HG03457 (cell line): ENCODE results near the gene BHMT2.

Experiments used
- ATAC-seq: cut with Tn5 transposase; IDR thresholded peaks from one replicate; pipeline ENCODE4 v1.9.1; 2021; ENCODE audit warnings: moderate number of reproducible peaks; ENCODE audit not compliant: unreplicated experiment

The BHMT2 gene, protein sequence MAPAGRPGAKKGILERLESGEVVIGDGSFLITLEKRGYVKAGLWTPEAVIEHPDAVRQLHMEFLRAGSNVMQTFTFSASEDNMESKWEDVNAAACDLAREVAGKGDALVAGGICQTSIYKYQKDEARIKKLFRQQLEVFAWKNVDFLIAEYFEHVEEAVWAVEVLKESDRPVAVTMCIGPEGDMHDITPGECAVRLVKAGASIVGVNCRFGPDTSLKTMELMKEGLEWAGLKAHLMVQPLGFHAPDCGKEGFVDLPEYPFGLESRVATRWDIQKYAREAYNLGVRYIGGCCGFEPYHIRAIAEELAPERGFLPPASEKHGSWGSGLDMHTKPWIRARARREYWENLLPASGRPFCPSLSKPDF

DNA sequence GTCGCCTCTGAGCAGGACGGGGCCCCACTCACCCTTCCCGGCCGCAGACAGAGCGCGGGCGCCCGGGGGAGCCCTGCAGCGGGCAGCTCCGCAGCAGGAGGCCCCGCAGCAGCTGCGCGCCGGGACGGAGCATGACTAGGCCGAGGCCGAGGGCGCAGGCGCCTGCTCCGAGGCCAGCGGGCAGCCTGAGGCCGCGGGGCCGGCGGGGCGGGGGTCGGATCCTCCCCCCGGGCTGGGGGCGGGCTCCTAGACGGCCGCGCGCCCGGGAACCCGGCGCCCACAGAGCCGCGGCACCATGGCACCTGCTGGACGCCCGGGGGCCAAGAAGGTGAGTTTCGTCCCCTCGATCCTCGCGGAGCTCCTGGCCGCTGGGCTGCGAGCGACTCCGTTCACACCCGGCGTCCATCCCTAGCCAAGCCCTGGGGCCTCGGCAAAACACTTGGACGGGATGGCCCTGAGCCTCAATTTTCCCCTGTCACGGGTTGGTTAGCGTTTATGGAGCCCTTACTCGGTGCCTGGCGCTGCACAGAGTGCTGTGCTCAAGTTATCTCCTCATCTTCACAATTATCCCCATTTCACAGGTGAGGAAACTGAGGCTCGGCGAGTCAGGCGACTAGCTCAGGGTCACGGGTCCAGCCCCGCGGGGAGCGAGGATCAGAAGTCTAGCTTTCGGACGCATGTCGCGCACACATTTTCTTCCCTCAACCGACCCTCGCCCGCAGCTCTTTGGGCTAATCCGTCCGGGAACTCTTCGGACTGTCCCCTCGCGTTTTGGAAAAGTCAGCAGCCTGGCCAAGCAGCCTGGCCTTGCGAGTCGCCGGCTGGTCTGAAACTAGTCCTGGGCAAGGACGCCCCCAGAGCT, at the start of gene BHMT2, which contains the start of gene DMGDH:
TSS of gene BHMT2 (plus strand) at position 280 of the 862 bp plus-strand sequence. CDS start at position 296, 16 bp downstream.
TSS of gene DMGDH (minus strand) at position 187 of the 862 bp plus-strand sequence. CDS start at position 133, 54 bp downstream.
- ATAC-seq = no peak

DNA sequence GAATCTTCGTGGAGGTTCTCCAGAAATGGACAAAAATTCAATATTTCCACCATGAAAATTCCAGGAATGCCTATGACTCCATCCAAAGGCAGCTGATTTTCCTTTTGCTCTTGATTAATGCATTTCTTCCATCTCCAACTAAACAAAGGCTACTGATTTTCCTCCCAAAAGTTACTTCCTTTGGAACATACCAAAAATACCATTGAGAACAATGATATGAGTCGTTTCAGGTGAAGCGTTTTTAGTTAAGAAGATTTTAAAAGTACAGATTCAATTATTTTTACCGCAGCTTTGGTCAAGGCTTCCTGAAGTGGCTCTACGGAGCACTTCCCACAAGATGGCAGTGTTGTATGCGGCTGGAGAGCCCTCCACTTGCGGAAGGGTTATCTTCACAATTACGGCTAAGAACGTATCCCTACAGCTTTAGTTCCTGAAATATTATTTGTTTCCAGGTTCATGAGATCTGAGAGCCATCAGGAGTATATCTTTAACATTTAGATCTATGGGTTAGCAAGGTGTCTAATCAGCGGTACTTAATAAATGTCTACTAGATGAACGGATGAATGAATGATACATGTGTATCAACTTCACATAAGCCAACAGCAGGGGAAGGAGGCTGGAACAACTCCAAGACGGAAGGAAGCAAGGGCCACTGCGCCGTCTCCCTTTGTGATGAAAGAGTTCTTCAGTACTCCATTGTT, 48.6 kb upstream of the BHMT2 start:
- ATAC-seq = no peak

DNA sequence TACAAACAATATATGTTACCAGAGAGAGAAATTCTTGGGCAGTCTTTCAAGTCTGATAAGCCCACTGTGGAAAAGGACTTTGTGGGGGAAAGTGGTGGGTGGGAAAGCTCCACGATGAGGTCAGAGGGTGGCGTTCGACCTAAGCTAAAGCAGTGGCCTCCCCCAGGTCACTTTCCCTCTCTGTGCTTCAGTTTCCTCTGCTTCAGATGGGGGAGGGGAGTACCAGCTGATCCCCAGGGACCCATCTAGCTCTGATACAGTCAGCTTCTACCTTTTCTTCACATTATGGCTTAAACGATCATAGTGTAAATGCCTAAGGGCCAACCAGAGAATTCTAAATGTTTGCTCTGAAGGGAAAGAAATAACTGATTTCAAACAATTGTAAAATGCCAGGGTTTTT, 47.8 kb upstream of the BHMT2 start:
- ATAC-seq = no peak

DNA sequence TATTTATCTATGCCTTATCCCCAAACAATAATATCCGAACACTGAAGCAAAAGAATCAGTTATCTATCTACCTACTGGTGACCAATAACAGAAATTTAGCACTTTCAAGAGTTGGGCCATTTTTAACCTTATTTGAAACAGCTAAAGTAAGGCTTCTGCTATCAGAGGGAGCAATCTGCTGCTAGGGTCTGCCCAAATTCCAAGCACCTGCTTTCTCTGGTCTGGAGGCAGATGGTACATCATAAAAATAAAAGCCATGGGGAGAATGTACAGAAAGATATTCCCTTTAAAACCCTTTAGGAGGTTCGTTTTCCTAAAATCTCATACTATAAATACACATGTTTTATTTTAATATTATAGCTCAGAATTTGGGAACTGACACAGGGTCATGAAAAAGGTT, 46.8 kb upstream of the BHMT2 start:
- no peak for ATAC-seq

DNA sequence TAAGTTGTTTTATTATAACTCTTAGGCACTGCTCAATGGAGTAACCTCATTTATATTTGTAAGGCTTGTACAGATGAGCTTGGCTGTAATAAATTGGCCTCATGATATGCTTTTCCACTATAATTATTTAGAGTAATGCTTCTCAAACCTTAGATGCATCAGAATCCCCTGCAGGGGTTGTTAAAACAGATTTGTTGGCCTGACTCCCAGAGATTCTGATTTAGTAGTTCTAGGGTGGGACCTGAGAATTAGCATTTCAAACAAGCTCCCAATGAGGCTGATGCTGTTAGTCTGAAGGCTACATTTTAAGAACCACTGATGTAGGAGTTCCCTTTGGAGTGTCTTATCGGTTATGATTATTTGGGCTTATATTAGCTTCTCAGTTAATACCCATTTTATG, 46.2 kb upstream of the BHMT2 start:
- no peak for ATAC-seq

DNA sequence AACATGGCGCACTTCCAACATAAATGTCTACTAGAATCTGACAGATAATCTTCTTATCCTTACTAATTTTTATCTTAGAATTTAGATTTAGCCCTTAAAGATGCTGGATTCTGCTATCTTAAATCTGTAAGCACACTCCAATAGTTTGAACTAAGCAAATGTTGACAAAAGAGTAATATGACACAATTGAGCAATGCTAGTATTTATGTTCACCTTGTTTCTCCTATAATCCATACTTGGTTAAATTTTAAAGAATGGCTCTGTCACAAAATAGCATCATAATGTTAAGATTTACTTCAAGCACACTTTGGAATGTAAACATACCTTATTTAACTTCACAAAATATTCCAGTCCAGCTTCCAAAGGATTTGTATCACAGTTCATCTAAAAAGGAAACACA, 45.6 kb upstream of the BHMT2 start:
- no peak for ATAC-seq

DNA sequence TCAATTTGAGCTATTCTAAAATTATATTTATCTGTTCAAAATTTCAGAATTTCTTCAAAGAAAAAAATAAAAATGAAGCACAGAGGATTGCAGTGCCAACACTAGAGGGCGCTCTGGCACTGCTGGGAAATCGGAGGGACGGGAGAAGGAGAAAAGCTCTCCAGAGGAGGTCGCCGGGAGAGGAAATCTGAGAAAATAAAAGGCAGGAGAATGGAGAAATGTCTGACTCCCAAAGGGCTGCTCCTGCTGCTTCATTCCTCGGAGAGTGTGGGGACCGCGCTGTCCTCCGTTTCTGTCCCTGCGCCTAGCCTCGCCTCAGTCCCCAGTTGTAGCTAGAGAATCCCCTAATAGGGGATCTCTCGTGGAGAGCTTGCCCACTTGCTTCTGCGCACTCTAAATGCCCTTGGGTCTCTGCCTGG, 44.5 kb upstream of the BHMT2 start:
- ATAC-seq = no peak

DNA sequence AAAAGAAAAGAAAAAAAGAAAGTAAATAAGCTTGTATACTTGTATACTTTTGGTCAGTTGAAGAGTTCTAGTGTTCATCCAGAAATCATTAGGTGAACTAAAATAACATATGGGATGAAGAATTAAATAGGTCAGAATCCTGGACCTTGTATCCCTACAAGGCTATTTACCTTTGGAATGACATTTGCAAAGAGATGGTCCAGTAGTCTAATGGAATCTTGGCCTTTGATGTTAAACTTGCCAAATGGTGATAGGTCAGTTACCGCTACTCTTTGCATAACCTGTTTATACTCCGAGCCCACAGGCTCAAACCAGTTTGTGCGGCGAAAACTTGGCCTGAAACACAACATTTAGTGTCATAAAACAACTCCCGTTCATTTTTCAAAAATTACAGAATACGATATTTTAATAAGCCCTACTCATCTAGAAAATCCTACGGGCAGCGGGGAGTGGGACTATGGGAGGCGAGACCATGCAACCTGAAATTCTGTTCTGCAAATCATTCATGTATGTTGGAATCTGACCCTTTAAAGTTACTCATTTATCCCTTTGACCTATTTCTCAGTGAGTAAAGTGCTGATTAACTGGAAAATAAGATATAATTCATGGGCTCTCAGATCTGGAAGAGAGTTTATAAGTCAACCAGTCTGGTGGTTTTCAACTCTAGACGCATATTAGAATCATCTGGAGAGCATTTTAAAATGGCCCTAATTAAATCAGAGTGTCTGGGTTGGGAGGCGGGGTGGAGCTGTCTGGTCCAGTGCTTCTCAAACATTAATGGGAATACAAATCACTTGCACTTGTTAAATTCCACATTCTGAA, 38.7 kb upstream of the BHMT2 start:
- ATAC-seq = no peak

DNA sequence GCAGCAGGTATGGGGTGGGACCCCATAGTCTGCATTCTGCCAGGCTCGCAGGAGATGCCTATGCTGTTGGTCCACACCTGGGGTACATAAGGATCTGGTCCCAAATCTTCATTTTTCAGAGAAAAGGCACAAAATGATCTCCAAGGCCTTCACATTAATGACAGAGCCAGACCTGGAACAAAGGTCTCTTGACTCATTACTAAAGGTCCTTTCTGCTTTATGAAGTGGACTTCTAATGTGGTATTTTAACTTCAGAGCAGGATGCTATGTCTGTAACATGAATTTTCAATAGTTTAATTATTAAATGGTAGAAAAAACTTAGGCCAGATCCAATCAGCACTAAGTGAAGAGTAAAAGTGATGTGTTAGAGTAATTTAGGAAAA, 38.1 kb upstream of the BHMT2 start:
- no peak for ATAC-seq

DNA sequence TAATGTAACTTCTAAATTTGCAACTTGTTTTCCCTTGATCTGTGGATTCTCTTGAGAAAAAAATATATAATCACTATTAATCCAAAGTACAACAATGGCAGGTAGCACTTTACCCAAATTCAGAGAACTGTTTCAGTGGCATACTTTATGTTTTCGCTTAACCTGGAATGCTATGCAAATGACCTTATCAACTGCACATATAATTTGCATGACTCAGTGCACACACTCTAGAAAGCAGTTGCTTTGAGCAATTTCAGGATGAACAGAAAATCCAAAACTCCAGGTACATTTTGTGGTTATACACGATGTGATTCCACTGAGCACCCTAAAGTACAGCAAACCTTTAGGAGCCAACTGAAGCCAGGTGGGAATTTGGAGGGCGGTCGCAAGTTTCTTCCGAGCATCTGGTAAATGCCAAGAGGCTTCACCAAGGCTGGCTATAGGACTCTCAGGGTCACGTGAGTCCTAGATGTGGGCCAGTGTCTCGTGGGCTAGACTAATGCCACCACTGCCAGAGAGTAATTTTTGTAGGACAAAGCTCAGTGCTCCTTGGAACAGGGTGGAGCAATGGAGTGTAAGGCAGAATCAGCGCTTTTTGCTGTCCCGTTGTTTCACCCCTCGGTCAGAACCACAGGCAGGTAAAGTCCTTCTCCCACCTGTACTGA, 37.4 kb upstream of the BHMT2 start:
- ATAC-seq = no peak

DNA sequence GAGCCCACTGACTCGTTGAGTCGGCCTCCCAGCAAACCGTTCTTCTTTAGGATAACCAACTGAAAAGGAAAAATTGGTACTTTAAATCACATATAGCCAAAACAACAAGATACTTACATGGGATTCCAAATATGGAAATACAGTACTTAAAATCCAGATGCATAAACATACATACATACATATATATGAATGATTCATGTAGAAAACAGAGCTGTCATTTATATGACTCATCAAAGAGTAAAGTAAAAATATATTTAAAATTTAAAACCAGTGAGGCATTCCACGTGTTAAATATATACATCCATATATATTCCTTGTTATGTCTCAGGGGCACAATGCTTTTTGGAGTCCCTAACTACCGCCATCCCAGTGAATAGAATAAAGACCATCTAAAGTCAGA, 36.8 kb upstream of the BHMT2 start:
- no peak for ATAC-seq

DNA sequence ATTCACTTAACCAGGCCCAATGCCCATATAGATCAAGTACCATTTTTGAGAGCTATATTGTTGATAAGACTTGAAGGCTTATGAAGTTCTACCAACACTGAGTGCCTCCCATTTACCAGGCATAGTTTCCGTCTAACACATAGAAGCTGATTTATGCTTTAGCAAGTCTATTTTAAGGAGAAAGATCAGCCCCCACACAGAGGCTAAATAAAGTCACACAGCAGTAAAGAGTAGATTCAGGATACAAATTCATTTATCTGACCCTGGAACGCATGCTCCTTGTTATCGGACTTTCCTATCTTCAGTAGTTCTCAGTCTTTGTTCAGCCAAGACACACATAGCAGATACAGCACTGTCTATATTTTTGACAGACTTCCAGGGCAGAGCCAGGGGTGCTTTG, 34.3 kb upstream of the BHMT2 start:
- ATAC-seq = no peak

DNA sequence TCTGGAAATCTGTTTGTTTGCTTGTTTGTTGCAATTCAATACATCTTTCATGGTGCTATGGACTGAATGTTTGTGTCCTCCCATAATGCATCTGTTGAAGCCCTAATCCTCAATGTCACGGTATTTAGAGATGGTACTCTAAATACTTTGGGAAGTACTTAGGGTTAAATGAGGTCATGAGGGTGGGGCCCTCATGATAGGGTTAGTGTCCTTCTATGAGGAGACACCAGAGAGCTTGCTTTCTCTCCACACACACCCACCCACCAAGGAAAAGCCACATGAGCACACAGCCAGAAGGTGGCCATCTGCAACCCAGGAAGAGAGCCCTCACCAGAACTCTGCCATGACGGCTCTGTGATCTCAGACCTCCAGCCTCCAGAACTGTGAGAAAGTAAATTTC, 32.8 kb upstream of the BHMT2 start:
- no peak for ATAC-seq

DNA sequence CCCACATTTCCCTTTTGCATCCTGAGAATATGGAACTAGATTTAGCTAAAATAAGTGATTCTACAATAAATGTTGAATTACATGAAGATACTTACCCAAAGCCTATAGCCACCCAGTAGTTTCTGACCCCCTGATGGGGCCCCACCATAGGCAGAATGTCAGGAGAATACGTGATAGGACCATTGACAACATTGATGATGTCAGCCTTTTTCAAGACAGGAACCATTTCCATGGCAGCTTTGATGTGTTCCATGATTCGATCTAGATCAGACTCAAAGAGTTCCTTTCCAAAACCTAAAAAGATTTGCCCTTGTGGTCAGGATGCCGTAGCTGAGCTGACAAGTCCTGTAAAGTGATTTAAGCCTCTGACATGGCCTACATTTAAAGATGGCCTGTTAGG, 27.4 kb upstream of the BHMT2 start:
- ATAC-seq = no peak

DNA sequence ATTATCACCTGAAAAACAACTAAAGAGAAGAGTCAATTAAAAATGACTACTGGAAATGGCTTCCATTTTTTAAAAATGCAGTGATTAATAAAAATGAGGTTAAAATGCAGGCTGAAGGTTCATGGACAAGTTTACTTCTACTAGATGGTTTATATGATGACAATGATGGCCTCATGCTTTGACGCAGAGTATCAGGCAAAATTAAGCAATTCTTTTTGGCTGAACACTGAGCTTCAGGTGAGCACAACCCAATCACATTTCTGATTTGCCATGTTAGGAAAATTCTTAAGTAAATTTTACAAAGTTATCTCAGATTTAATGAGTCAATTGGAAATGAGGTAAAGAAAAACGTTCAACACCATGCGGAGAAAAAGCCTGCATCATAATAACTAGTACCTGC, 22.4 kb upstream of the BHMT2 start:
- ATAC-seq = no peak

DNA sequence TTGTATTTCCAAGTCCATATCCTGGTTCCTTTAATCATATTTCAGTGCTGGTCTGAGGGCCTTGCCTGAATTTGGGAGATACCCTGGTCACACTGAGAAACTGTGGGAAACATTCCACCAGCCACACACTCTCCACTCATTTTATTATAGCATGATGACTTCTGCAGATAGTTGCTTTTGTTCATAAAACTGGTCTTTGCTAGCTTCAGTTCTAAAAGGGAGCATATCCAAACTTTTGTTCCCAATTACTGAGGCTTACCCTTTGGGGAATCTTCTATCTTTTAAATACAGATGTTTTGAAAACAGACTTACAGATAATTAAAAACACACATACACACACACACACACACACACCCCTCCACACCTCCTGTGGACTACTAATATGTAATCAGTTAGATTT, 21.1 kb upstream of the BHMT2 start:
- ATAC-seq = no peak

DNA sequence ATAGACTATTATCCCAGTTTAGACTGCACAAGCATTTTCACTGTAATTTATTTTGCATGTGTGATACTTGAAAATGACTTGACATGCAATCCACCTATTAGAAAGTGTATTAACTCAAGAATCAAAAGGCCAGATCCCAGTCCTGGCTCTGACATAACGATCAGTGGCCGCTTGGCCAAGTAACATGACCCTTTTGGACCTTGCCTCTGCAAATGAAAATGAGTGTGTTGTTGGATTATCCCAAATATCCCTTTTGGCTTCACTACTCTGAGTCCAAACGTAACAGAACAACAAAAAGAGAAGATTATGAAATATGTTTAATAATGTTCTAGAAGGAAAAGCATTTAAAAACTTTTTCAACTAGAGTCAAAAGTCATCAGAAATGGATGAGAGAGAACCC, 19.1 kb upstream of the BHMT2 start:
- no peak for ATAC-seq

DNA sequence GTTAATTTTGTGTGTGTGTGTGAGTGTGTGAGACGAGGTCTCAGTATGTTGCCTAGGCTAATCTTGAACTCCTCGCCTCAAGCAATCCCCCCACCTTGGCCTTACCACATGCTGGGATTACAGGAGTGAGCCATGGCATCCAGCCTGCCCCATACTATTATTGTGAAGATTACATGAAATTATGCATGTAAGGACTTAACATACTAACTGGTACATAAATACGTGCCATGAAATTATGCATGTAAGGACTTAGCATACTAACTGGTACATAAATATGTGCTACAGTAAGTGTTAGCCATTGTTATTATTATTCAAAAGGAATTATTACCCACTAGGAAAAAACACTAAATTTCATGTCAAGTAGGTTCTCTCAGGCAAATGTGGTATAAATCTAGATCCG, 16.2 kb upstream of the BHMT2 start:
- ATAC-seq = no peak

DNA sequence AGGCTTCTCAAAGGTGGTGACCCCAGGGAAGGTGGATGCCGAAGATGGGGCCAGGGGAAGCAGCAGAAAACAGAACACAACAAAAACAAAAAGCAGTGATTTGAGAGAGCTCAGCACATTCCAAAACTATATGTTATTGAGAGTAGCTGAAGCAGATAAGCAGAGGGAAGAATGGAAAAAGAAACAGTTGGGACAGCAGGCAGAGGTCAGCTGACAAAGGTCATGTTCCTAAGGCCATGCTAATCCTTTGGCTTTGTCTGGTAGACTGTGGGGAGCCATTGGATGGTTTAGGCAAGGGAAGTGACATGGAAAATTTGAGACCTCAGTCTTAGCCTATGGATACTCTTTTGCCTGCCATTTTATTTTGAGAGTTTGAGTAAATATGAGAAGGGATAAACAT, 14.6 kb upstream of the BHMT2 start:
- ATAC-seq = no peak

DNA sequence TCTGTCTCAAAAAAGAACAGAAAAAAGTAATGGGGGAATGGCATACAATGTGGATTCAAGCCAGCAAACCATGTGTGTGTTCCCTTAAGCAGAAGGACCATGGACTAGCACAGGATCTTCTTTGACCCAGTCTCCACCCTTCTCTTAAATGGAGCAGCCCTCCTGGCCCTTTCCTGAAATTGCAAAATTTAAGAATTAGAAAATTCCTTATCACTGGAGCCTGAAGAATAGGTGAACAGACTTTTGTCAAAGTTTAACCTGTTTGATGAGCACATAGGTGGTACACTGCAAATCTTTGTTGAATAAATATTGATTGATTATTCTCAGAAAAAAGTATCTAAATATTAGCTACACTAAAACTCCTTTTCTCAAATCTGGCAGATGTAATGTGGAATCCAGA, 12.7 kb upstream of the BHMT2 start:
- ATAC-seq = no peak
